Calu3 (cell line): ENCODE measurements around the gene LHPP. TPM values are rescaled to one million over a fixed set of nuclear protein-coding genes. Genes with fewer than 3 reads are reported as not detected.

ENCODE experiments used
- BruUV-seq: library from RNA; stranded (reverse); fragments of 400-500 nt; replicated peaks from 2 replicates; lab custom pipeline; 2021; lab: Mats Ljungman, UMichigan
- CTCF ChIA-PET: fragments of 300-600 bp; sonication (Branson Sonifier 250); formaldehyde crosslinking; loops from one replicate; lab custom pipeline; 2022; ENCODE audit warnings: antibody characterized with exemption; lab: Charles Lee
- DNase-seq: peaks from one replicate; pipeline ENCODE4 v3.0.0; 2022
- H3K27ac Mint-ChIP-seq: one replicate; pipeline ENCODE4 v1.8.0; 2022; ENCODE audit warnings: mixed read lengths; ENCODE audit not compliant: unreplicated experiment
- H3K27me3 Mint-ChIP-seq: one replicate; pipeline ENCODE4 v1.8.0; 2022; ENCODE audit warnings: mixed read lengths; ENCODE audit not compliant: unreplicated experiment
- H3K36me3 Mint-ChIP-seq: one replicate; pipeline ENCODE4 v1.8.0; 2022; ENCODE audit warnings: mild to moderate bottlenecking, moderate library complexity, mixed read lengths; ENCODE audit not compliant: insufficient read depth, unreplicated experiment
- H3K4me1 Mint-ChIP-seq: one replicate; pipeline ENCODE4 v1.8.0; 2022; ENCODE audit warnings: mild to moderate bottlenecking, low read depth, mixed read lengths; ENCODE audit not compliant: unreplicated experiment
- H3K4me3 Mint-ChIP-seq: one replicate; pipeline ENCODE4 v1.8.0; 2022; ENCODE audit warnings: mild to moderate bottlenecking, low read depth, moderate library complexity, mixed read lengths; ENCODE audit not compliant: unreplicated experiment
- H3K9me3 Mint-ChIP-seq: one replicate; pipeline ENCODE4 v1.8.0; 2022; ENCODE audit warnings: low read depth, mixed read lengths; ENCODE audit not compliant: unreplicated experiment
- intact Hi-C: fragments of 100-400 bp; cut with micrococcal nuclease; formaldehyde crosslinking; loops from one replicate; pipeline ENCODE4 v1.10.0; 2022; ENCODE audit not compliant: unreplicated experiment
- total RNA-seq: library from RNA; stranded (reverse); gene quantifications from 2 replicates; pipeline ENCODE4 v1.2.3, GENCODE V29; 2022
- TF ChIP-seq, protein P1 (sequence below): fragments of 200-600 bp; IDR thresholded peaks from one replicate; pipeline ENCODE4 v1.8.0; 2022; ENCODE audit warnings: antibody characterized with exemption; ENCODE audit not compliant: unreplicated experiment

LHPP gene
- total RNA-seq, 1 experiment from 2014 or later, result 12.0 TPM

DNA sequence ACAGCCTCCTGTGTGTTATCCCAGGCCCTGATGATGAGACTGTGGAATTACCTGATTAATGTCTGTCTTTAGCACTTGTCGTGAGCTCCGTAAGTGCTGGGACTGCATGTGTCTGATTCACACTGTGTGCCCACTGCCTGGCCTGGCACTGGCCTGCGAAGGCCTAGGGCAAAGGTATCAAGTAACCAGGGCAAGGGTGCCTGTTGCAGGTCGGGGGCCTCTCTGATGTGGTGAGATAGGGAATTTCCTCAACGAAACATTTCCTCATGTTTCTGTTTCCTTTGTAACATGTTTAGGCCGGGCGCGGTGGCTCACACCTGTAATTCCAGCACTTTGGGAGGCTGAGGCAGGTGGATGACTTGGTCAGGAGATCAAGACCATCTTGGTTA is 50.4 kb downstream of the LHPP start:
- H3K27ac Mint-ChIP-seq, result no peak overlapping the region
- CTCF ChIA-PET, result no interaction called here
- intact Hi-C loops, result no loop called here
- H3K36me3 Mint-ChIP-seq, result no peaks in the 10 kb centered on the region
- BruUV-seq, result no TSS peak
- no peaks in the 10 kb centered on the region for H3K9me3 Mint-ChIP-seq
- no peaks in the 10 kb centered on the region for H3K27me3 Mint-ChIP-seq
- no peak for DNase-seq
- TF ChIP-seq, protein P1, sequence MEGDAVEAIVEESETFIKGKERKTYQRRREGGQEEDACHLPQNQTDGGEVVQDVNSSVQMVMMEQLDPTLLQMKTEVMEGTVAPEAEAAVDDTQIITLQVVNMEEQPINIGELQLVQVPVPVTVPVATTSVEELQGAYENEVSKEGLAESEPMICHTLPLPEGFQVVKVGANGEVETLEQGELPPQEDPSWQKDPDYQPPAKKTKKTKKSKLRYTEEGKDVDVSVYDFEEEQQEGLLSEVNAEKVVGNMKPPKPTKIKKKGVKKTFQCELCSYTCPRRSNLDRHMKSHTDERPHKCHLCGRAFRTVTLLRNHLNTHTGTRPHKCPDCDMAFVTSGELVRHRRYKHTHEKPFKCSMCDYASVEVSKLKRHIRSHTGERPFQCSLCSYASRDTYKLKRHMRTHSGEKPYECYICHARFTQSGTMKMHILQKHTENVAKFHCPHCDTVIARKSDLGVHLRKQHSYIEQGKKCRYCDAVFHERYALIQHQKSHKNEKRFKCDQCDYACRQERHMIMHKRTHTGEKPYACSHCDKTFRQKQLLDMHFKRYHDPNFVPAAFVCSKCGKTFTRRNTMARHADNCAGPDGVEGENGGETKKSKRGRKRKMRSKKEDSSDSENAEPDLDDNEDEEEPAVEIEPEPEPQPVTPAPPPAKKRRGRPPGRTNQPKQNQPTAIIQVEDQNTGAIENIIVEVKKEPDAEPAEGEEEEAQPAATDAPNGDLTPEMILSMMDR, result no peak
- no peak overlapping the region for H3K4me3 Mint-ChIP-seq
- H3K4me1 Mint-ChIP-seq, result no peaks in the 10 kb centered on the region

- intact Hi-C loops, result no loop called here
- no peaks in the 10 kb centered on the region for H3K9me3 Mint-ChIP-seq
- no peak overlapping the region for H3K4me3 Mint-ChIP-seq
- no peaks in the 10 kb centered on the region for H3K36me3 Mint-ChIP-seq
- no peak overlapping the region for H3K27ac Mint-ChIP-seq
- CTCF ChIA-PET, result no interaction called here
- H3K27me3 Mint-ChIP-seq, result no peaks in the 10 kb centered on the region
- TF ChIP-seq, protein P1, result no peak
- H3K4me1 Mint-ChIP-seq, result no peaks in the 10 kb centered on the region
- no peak for DNase-seq
- BruUV-seq, result no TSS peak
These were observed 51.0 kb downstream of the LHPP start for GRCh38 chr10:124512600-124512999.

DNA sequence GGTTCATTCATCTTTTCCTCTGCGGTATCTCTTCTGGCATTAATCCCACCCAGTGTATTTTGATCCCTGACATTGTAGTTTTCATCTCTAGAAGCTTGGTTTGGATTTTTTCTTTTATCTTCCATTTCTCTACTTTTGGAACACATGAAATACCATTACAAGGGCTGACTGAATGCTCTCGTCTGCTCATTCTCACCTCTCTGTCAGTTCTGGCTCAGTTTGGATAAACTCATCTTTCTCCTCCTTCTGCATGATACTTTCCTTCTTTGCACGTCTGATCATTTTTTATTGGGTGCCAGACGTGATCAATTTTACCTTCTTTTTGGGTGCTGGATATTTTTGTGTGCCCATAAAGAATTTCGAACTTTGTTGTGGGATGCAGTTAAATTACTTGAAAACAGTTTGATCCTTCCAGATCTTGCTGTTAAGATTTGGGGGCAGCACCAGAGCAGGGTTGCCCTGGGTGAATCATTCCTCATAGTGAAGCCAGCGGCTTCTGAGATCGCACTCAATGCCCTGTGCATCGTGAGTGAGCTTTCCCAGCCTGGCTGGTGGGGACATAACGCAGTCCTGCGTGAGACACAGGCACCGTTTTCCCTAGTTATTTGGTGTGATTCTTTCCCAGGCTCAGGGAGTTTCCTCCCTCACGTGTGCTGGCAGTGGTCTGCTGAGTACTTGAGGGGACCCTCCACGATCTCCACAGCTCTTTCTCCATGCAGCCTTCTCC is 53.8 kb downstream of the LHPP start:
- CTCF ChIA-PET, result interaction anchor here (0.6 kb wide), 1 partner anchor 390 kb away, joined by 3 read pairs; no protein-coding TSS in a partner anchor
- Mint-ChIP-seq H3K36me3 (no peaks in the 10 kb centered on the region), H3K27me3 (no peaks in the 10 kb centered on the region), H3K9me3 (no peaks in the 10 kb centered on the region), H3K4me1 (no peaks in the 10 kb centered on the region), H3K27ac (no peak overlapping the region), H3K4me3 (no peak overlapping the region)
- no peak for DNase-seq
- BruUV-seq, result no TSS peak
- intact Hi-C loops, result no loop called here
- TF ChIP-seq, protein P1, result no peak

DNA sequence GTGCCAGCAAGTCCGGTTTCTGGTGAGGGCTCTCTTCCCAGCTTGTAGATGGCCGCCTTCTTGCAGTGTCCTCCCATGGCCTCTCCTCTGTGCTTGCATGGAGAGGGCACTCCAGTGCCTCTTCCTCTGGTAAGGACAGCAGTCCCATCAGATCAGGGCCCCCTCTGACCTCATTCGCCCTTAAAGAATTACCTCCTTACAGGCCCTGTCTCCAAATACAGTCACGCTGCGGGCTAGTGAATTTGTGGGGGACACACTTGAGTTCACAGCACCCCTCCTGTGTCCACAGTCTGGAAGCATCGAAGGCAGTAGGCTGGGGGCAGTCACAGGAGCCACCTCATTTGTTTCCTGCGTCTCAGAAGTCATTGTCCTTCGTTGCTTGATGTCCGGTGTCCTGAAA is 54.6 kb downstream of the LHPP start:
- Mint-ChIP-seq H3K4me3 (no peak overlapping the region), H3K27ac (no peak overlapping the region), H3K36me3 (no peaks in the 10 kb centered on the region), H3K4me1 (no peaks in the 10 kb centered on the region), H3K9me3 (no peaks in the 10 kb centered on the region), H3K27me3 (no peaks in the 10 kb centered on the region)
- TF ChIP-seq, protein P1, result no peak
- DNase-seq, result no peak
- CTCF ChIA-PET, result no interaction called here
- intact Hi-C loops, result no loop called here
- no TSS peak for BruUV-seq
